Ishikawa (cell line): Measurements from ENCODE around the gene FAM168A.

ENCODE experiments used
- CEBPB ChIP-seq: IDR thresholded peaks from 2 replicates; pipeline ENCODE4 v1.6.1; 2012
- CREB1 ChIP-seq: IDR thresholded peaks from 2 replicates; pipeline ENCODE4 v1.6.1; 2012; ENCODE audit warnings: low read depth
- EGR1 ChIP-seq: IDR thresholded peaks from 2 replicates; pipeline ENCODE4 v1.6.1; 2012
- EP300 ChIP-seq: IDR thresholded peaks from 2 replicates; pipeline ENCODE4 v1.6.1; 2012; ENCODE audit warnings: borderline replicate concordance
- FOXM1 ChIP-seq: IDR thresholded peaks from 2 replicates; pipeline ENCODE4 v1.6.1; 2012; ENCODE audit warnings: low read depth, borderline replicate concordance
- MAX ChIP-seq: IDR thresholded peaks from 2 replicates; pipeline ENCODE4 v1.6.1; 2012
- NFIC ChIP-seq: IDR thresholded peaks from 2 replicates; pipeline ENCODE4 v1.6.1; 2012
- RAD21 ChIP-seq: IDR thresholded peaks from 2 replicates; pipeline ENCODE4 v1.6.1; 2012; ENCODE audit warnings: low read depth
- TAF1 ChIP-seq: IDR thresholded peaks from 2 replicates; pipeline ENCODE4 v1.6.1; 2012; ENCODE audit warnings: low read depth, mild to moderate bottlenecking
- TCF12 ChIP-seq: IDR thresholded peaks from 2 replicates; pipeline ENCODE4 v1.6.1; 2012; ENCODE audit warnings: low read depth
- TEAD4 ChIP-seq: IDR thresholded peaks from 2 replicates; pipeline ENCODE4 v1.6.1; 2012
- YY1 ChIP-seq: IDR thresholded peaks from 2 replicates; pipeline ENCODE4 v1.6.1; 2012; ENCODE audit warnings: low read depth
- ZBTB7A ChIP-seq: IDR thresholded peaks from 2 replicates; pipeline ENCODE4 v1.6.1; 2012; ENCODE audit warnings: low read depth
- TF ChIP-seq, protein P1 (sequence below): IDR thresholded peaks from 2 replicates; pipeline ENCODE4 v1.6.1; 2012; ENCODE audit warnings: low read depth, mild to moderate bottlenecking
- TF ChIP-seq, protein P2 (sequence below): IDR thresholded peaks from 2 replicates; pipeline ENCODE4 v1.6.1; 2012

Gene FAM168A

DNA sequence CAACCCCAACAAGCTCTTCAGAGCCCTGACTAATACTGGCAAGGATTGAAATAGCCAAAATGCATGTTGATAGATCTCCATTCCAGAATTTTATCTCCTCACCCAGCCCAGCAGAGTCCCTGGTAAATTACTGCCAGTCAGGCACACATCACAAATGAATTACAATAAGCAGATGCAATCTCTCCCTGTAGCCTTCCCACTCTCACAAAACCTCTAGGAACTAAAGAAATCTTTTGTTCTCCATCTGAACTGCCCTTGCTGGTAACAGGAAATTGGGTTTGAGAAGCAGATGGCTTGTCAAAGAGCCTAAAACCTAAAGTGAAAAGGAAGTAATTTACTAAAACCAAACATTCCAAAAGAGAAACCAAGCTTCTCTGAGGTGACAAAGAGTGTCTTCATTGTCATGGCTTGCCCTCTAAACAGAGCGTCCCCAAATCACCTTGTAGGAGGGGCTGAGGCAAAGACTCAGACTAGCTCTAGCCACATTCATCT is 59.5 kb downstream of the FAM168A start:
- no peak for TF ChIP-seq ZBTB7A
- TF ChIP-seq TCF12, result no peak
- TF ChIP-seq MAX, result no peak
- no peak for TF ChIP-seq EP300
- TF ChIP-seq, protein P1, sequence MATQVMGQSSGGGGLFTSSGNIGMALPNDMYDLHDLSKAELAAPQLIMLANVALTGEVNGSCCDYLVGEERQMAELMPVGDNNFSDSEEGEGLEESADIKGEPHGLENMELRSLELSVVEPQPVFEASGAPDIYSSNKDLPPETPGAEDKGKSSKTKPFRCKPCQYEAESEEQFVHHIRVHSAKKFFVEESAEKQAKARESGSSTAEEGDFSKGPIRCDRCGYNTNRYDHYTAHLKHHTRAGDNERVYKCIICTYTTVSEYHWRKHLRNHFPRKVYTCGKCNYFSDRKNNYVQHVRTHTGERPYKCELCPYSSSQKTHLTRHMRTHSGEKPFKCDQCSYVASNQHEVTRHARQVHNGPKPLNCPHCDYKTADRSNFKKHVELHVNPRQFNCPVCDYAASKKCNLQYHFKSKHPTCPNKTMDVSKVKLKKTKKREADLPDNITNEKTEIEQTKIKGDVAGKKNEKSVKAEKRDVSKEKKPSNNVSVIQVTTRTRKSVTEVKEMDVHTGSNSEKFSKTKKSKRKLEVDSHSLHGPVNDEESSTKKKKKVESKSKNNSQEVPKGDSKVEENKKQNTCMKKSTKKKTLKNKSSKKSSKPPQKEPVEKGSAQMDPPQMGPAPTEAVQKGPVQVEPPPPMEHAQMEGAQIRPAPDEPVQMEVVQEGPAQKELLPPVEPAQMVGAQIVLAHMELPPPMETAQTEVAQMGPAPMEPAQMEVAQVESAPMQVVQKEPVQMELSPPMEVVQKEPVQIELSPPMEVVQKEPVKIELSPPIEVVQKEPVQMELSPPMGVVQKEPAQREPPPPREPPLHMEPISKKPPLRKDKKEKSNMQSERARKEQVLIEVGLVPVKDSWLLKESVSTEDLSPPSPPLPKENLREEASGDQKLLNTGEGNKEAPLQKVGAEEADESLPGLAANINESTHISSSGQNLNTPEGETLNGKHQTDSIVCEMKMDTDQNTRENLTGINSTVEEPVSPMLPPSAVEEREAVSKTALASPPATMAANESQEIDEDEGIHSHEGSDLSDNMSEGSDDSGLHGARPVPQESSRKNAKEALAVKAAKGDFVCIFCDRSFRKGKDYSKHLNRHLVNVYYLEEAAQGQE, result no peak
- TF ChIP-seq EGR1, result no peak

- TF ChIP-seq EGR1 (no peak), YY1 (no peak), MAX (no peak), TEAD4 (no peak), TCF12 (no peak), NFIC (no peak), ZBTB7A (no peak), CREB1 (no peak), FOXM1 (no peak), CEBPB (no peak), TAF1 (no peak), RAD21 (no peak), EP300 (no peak)
- TF ChIP-seq, protein P1, result no peak
- TF ChIP-seq, protein P2, sequence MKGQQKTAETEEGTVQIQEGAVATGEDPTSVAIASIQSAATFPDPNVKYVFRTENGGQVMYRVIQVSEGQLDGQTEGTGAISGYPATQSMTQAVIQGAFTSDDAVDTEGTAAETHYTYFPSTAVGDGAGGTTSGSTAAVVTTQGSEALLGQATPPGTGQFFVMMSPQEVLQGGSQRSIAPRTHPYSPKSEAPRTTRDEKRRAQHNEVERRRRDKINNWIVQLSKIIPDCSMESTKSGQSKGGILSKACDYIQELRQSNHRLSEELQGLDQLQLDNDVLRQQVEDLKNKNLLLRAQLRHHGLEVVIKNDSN, result no peak
Measured at GRCh38 chr11:73537969-73538368, 59.9 kb downstream of the FAM168A start.

DNA sequence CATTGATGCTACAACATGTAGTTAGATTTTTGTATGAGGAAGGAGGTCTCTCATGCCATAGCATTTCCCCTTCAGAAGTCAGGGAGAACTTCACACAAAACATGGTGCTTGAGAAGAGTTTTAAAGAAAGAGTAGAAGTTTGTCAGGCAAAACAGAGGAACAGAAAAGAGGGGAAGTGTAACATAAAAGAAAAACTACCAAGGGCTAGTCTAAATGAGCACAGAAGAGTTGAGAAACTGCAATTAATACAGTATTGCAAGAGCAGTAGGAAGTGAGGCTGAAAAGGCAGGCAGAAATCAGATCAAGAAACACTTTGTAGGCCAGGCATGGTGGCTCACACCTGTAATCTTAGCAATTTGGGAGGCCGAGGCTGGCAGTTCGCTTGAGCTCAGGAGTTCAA is 61.0 kb downstream of the FAM168A start:
- TF ChIP-seq NFIC (no peak), RAD21 (no peak)

DNA sequence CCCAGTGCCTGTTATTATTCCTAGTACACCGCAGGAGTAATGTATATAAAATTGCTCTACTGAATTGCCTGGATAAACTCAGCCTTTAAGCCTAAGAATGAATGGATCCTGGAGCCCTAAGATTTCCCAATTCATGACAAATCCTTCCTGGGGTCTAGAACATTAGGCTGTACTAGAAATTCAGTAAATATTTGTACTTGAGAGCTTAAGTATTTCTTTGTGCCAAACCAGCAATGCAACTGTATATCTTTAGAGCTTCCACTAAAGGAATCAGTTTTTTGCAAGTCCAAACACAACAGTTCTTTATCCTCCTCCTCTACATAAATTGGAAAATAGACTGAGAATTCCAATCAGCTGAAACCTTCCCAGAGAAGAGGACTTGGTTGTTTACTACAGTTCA is 65.6 kb downstream of the FAM168A start:
- TF ChIP-seq TEAD4 (no peak), CREB1 (no peak), ZBTB7A (no peak), EP300 (no peak), RAD21 (no peak), YY1 (no peak), TCF12 (no peak), EGR1 (no peak), NFIC (no peak), TAF1 (no peak), MAX (no peak), CEBPB (no peak), FOXM1 (no peak)
- TF ChIP-seq, protein P1, result no peak
- TF ChIP-seq, protein P2, result no peak

DNA sequence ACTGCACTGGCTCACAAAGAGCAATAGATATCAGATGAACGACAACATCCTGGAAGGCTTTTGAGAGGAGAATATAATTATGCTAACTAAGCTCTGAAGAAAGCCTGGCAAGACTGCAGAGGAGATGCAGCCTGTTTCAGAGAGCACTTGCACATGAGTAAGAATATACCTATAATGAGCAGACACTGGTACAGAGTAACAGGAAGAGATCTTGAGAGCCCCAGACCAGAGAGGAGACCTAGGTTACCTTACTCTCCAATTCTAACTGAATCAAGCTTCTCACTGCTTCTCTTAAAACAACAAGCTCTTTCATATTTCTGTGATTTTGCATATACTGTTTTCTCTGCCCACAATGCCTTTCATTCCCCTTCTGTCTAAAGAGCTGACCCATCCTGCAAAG is 66.5 kb downstream of the FAM168A start:
- TF ChIP-seq CEBPB (no peak), TCF12 (no peak), YY1 (no peak), FOXM1 (no peak), RAD21 (no peak), NFIC (no peak), ZBTB7A (no peak), EGR1 (no peak), EP300 (no peak), MAX (no peak), CREB1 (no peak), TEAD4 (no peak)
- TF ChIP-seq, protein P2, result no peak
